ENCODE measurements around the gene GRK5.

DNA sequence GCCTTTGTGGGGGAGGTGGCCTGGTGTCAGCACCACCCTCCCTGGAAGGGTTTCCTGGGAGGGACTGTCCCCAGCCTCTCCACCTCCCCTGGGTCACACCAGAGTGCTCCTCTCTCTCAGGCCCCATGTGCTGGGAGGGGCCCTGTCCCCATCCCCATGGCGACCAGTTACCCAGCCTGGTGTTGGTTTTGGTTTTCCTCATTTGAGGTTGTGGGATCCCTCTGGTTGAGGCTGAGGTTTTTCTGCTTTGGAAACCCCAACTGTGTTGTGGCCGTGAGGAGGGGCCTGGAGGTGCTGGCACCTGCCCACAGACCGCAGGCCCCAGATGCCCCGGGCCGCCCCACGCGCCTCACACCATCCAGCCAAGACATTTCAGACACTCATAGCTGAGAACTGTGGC is 106.3 kb downstream of the GRK5 start:
- TF ChIP-seq POLR2AphosphoS5 (IDR thresholded peaks at IDR 0.05; ENCODE audit: low read depth, low read length): no peak
- no peak for TF ChIP-seq POLR2A (IDR thresholded peaks at IDR 0.05; ENCODE audit: low read depth, low read length)
- no peak for TF ChIP-seq TAF1 (IDR thresholded peaks at IDR 0.05; ENCODE audit: low read depth, low read length)
